HG02571 (cell line): ENCODE measurements around the gene CXorf58.
"Not testable (repeated sequence)": the region's sequence is repeated elsewhere in the genome, so short reads cannot be mapped to it uniquely, and the experiment has no call there.

Source experiments
- ATAC-seq: cut with Tn5 transposase; IDR thresholded peaks from one replicate; pipeline ENCODE4 v1.9.1; 2021; ENCODE audit warnings: mild to moderate bottlenecking, moderate library complexity; ENCODE audit not compliant: unreplicated experiment

The CXorf58 gene

DNA sequence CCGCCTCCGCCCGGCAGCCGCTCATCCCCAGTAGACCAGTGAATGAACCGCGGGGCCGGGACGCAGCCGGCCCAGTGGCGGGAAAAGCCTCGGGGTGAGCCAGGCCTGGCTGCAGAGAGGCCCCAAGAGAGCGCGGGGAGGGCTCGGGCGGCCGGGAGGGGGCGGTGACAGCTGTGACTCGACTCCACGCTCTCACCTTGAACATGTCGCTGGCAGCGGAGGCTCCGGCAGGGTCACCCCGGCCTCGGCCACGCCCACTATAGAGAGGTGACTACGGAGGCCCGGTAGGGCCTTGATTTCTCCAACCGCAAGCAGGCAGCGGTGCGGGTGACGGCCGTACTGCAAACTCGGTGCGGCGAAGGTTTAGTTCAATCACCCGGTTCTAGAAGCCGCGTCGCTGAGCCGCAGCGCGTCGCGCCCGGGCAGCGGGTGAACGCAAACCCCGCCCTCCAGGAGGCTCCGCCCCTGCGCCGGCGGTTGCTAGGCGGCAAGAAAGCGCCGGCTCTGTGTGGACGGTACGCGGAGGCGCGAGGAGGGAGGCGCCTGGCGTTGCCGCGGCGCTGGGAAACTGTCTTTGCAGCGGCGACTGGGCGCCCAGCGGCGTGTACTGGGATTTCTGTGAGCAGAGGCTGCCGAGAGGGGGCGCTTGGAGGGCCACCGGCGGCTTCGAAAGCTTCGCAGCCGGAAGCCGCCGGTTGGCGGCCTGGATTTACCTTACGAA is at the start of gene CXorf58, which contains the start of gene APOO:
CXorf58 (plus strand) TSS at position 509 of the 721 bp plus-strand sequence. CDS start 2,297 bp downstream, outside the sequence.
APOO (minus strand) TSS at position 441 of the 721 bp plus-strand sequence; CDS start at position 205, 236 bp downstream.
- peak; percentile 91 for ATAC-seq

DNA sequence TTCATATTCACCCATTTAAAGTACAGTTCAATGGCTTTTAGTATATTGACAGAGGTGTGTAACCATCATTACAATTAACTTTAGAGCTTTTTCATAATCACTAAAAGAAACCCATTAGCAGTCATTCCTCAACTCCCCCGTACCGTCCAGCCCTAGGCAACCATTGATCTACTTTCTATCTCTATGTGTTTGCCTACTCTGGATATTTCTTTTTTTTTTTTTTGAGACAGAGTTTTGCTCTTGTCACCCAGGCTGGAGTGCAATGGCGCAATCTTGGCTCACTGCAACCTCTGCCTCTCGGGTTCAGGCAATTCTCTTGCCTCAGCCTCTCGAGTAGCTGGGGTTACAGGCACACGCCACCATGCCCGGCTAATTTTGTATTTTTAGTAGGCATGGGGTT is 48.6 kb upstream of the CXorf58 start:
- not testable (repeated sequence) for ATAC-seq

GRCh38 chrX:23861215-23861896 is 46.5 kb upstream of the CXorf58 start:
- no peak for ATAC-seq

GRCh38 chrX:23861952-23862351 is 45.9 kb upstream of the CXorf58 start:
- ATAC-seq: not testable (repeated sequence)

DNA sequence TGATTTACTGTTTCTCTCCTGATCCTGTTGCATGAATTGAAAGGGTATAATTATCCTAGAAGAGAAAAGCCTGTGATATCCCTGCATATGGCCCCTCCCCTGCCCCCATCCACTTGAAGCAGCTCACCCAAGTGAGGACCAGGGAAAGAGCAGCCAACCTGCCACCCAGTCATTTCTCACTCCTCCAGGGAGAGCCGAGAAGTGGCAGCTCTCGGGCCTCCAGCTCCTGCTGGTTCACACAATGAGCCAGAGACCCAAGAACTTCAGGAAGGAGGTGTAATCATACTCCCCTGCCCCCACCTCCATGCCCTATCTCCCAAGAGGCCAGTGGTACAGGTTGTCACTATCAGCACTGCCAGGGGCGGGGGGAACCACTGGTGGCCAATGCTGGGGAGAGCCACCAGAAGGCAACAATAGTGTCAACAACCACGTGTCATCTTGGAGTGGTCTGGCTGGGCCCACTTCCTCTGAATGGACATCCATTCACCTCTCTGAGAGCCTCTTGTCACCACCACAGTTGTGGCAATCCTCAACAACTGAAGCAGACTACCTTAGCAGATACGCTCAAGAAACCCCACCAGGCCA is 43.0 kb upstream of the CXorf58 start:
- ATAC-seq: no peak

- no peak for ATAC-seq
These were observed 37.8 kb upstream of the CXorf58 start for GRCh38 chrX:23870041-23870440.

GRCh38 chrX:23871905-23872546 is 35.8 kb upstream of the CXorf58 start:
- no peak for ATAC-seq

DNA sequence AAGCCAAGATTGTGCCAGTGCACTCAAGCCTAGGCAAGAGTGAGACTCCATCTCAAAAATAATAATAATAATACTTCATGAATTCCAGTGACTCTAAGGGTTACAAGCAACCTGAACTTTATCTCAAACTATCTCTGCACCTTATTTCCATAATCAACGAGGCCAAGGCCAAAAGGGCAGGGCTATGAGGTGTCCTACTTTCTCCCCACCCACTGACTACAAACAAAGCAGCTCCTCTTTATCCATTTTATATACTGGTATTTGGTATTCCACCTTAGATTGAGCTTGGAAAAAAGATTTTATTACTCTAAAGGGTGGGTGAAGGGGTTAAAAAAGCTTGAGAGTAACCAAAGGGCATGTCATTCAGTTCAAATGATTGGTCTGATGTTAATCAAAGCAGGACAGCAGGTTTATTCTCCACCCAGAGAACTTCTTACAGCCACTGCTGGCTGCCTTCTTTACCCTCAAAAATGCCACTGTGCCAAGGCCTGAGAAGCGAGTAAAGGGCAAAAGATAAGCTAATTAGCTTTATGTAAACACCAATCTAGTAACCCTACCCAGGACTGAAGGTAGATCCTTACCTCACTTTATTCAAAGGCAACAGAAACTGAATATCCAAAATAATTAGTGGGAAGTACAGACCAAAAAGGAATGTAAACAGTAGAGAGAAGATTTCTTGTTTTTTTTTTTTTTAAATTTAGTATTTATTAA is 28.3 kb upstream of the CXorf58 start:
- no peak for ATAC-seq

DNA sequence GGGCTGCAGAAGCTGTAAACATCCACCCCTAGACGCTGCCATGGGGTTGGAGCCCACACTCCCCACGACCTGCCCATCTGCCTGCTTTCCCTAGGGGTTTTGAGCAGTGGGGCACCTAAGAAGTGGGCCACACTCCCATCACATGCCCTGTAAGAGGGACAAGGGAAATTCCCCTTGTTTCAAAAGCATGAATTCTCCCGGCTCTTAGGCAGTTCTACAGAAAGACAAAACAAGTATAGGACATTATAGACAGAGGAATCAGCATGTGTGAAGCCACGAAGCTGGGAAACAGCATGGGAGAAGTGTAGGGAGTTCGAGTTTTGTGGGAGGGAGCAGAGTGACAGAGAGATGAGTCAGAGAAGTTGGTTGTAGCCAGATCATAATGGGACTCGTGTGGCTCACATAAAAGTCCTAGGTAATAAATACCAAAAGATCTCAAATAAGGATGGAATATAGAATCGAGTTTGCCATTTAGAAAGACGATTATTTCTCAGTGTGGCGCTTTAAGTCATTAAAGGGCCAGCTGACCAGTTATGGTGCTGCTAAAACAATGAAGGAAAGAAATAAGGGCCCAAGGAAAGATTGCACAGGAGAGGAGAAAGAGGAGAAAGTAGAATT is 24.0 kb upstream of the CXorf58 start:
- no peak for ATAC-seq

- ATAC-seq: no peak
These were observed 23.3 kb upstream of the CXorf58 start for GRCh38 chrX:23884427-23885024.

DNA sequence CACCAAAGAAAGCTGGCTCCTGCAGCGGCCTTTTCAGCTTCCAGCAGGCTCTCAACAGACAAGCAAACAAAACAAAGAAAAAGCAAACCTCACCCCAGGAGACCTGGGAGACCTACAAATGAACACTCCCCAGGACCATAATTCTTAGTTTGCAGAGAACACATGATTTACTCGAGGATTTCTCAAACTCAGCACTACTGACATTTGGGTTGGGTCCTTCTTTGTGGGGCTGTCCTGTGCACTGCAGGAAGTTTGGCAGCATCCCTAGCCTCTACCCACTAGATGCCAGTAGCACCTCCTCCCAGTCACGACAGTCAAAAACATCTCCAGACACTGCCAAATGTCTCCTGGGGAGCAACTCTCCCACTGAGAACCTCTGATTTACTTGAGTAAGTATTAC is 22.0 kb upstream of the CXorf58 start:
- no peak for ATAC-seq

DNA sequence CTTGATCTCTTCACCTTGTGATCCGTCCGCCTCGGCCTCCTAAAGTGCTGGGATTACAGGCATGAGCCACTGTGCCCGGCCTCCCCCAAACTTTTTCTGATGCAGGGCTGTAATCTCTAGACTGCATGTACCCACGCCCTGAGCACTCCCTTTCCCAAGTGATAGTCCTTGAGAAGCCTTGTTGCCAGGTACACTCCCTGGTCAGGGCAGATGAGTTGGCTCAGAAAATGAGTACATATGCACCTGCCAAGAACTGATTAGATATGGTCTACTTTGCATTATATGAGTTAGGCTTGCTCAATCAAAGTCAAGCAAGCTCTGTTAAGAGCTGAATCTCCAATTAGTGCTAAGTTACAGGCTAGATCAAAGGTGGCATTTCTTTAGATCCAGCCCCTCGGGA is 20.4 kb upstream of the CXorf58 start:
- no peak for ATAC-seq

DNA sequence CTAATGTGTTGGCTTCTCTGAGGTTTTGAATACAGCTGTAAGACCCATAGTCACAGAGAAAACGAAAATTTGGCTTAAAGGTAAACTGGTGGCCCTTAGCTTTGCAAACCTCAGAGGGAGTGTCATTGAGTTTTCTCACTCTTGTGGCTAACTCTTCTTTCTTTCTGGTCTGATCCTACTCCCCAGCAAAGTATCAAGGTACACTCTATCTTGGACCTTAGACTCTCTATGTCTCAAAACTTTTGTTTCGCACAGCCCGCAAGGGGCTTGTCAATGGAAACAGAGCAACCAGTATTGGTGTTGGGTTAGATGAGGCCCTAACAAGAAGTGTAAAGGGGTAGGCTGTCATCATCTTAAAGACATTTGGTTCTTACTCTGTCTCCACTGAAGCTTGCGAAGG is 19.9 kb upstream of the CXorf58 start:
- ATAC-seq: no peak

- no peak for ATAC-seq
These were observed 18.8 kb upstream of the CXorf58 start for GRCh38 chrX:23888887-23889501.

DNA sequence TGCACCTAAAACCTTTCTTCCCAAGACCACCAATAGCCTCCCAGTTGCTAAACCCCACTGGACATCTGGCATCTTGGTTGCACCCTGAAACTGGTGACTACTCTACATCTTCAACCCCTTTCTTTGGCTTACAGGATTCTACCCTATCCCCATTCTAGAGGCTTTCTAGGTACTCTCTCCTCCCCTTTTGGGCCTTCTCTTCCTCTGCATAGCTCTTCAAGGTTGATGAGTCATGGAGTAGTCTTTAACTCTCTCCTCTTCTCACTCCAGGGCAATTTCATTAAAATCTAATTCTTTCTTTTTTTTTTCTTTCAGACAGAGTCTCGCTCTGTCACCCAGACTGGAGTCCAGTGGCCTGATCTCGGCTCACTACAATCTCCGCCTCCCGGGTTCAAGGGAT is 16.9 kb upstream of the CXorf58 start:
- no peak for ATAC-seq

- ATAC-seq: not testable (repeated sequence)
These were observed 12.8 kb upstream of the CXorf58 start for GRCh38 chrX:23894993-23895392.

DNA sequence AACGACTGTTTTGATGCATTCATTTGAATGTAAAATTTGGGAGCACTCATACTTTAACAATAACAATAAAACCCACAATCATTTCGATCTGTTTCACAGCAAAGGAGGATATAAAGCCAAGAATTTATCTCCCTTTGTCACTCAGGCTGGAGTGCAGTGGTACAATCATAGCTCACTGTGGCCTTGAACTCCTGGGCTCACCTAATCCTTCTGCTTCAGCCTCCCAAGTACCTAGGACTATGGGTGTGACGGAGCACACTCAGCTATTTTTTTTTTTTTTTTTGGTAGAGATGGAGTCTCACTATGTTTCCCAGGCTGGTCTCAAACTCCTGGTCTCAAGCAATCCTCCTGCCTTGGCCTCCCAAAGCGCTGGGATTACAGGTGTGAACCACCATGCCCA is 11.3 kb upstream of the CXorf58 start:
- ATAC-seq: not testable (repeated sequence)

- ATAC-seq: no peak
These were observed 10.8 kb upstream of the CXorf58 start for GRCh38 chrX:23896981-23897380.

DNA sequence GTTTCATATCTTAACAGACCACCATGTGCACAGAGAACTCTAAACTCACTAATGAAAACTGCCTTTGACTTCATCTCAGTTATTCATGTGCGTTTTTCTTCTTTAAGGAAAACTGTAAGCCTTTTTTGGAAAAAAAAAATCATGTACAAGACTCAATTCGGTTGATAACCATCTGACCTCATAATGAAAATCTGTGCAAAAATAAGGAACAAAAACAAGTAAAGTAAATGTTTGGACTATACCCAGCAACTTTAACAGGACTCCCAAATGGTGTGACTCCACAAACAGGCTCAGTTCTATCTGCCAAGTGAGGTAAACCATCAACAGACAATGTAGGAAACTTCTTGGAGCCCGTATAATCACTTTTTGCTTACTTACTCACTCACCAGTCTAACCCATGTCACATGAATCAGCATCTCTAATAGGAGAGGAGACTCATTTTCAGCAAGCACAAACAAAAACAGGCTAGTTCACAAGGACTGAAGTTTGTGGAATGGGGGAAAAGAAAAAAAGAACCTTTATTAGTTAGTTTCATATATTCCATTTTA is 9.3 kb upstream of the CXorf58 start:
- no peak for ATAC-seq
